Mesendoderm (in vitro differentiated cells): ENCODE results near the gene SH3RF1.

ENCODE experiments used
- DNase-seq: peaks from one replicate; pipeline ENCODE4 v3.0.0; 2013
- H2AK5ac ChIP-seq: 2 replicates; pipeline ENCODE4 v1.6.1; 2013; ENCODE audit warnings: low read length, inconsistent platforms
- H2BK120ac ChIP-seq: 2 replicates; pipeline ENCODE4 v1.6.1; 2013; ENCODE audit warnings: low read depth, mild to moderate bottlenecking, low read length, moderate library complexity, mixed read lengths
- H2BK15ac ChIP-seq: replicated peaks from 2 replicates; pipeline ENCODE4 v1.6.1; 2013; ENCODE audit warnings: low read depth, mild to moderate bottlenecking, moderate library complexity
- H2BK5ac ChIP-seq: 2 replicates; pipeline ENCODE4 v1.6.1; 2013; ENCODE audit warnings: low read length, inconsistent platforms
- H3K18ac ChIP-seq: 2 replicates; pipeline ENCODE4 v1.6.1; 2013; ENCODE audit warnings: mild to moderate bottlenecking, low read length, mixed read lengths
- H3K23ac ChIP-seq: one replicate; pipeline ENCODE4 v1.6.1; 2013; ENCODE audit warnings: low read length
- H3K27ac ChIP-seq: 2 replicates; pipeline ENCODE4 v1.5.1; 2013; ENCODE audit warnings: low read depth, mild to moderate bottlenecking, inconsistent platforms, low read length, moderate library complexity
- H3K27me3 ChIP-seq: 2 replicates; pipeline ENCODE4 v1.6.1; 2013; ENCODE audit warnings: low read length, control low read depth, mild to moderate bottlenecking, inconsistent platforms; ENCODE audit not compliant: insufficient read depth, poor library complexity
- H3K36me3 ChIP-seq: 2 replicates; pipeline ENCODE4 v1.6.1; 2013; ENCODE audit warnings: low read length, inconsistent platforms; ENCODE audit not compliant: control insufficient read depth, insufficient read depth
- H3K4ac ChIP-seq: one replicate; pipeline ENCODE4 v1.6.1; 2013; ENCODE audit warnings: low read depth, mild to moderate bottlenecking, low read length, moderate library complexity
- H3K4me1 ChIP-seq: 2 replicates; pipeline ENCODE4 v1.6.1; 2013; ENCODE audit warnings: low read depth, low read length, inconsistent platforms; ENCODE audit not compliant: control insufficient read depth
- H3K4me2 ChIP-seq: 2 replicates; pipeline ENCODE4 v1.6.1; 2013; ENCODE audit warnings: low read length
- H3K4me3 ChIP-seq: 2 replicates; pipeline ENCODE4 v1.5.1; 2013; ENCODE audit warnings: mild to moderate bottlenecking, low read length
- H3K56ac ChIP-seq: one replicate; pipeline ENCODE4 v1.6.1; 2013; ENCODE audit warnings: low read length
- H3K79me1 ChIP-seq: 2 replicates; pipeline ENCODE4 v1.6.1; 2013; ENCODE audit warnings: low read length, inconsistent platforms
- H3K79me2 ChIP-seq: 2 replicates; pipeline ENCODE4 v1.6.1; 2013; ENCODE audit warnings: mild to moderate bottlenecking, low read length; ENCODE audit not compliant: control insufficient read depth, insufficient read depth
- H3K9ac ChIP-seq: 2 replicates; pipeline ENCODE4 v1.6.1; 2013; ENCODE audit warnings: low read length, inconsistent platforms
- H4K5ac ChIP-seq: one replicate; pipeline ENCODE4 v1.6.1; 2013; ENCODE audit warnings: low read length
- H4K8ac ChIP-seq: one replicate; pipeline ENCODE4 v1.6.1; 2013; ENCODE audit warnings: low read depth, mild to moderate bottlenecking, control low read depth, low read length, moderate library complexity
- WGBS: extraction: QIAGEN DNeasy Blood & Tissue Kit; methylation state at CpG from one replicate; pipeline ENCODE4 v1.1.7; 2013; ENCODE audit warnings: low lambda C conversion rate, missing lambda C conversion rate; ENCODE audit not compliant: insufficient coverage; ENCODE audit errors: extremely low coverage; 5-methylcytosine and 5-hydroxymethylcytosine counted together

SH3RF1 gene

DNA sequence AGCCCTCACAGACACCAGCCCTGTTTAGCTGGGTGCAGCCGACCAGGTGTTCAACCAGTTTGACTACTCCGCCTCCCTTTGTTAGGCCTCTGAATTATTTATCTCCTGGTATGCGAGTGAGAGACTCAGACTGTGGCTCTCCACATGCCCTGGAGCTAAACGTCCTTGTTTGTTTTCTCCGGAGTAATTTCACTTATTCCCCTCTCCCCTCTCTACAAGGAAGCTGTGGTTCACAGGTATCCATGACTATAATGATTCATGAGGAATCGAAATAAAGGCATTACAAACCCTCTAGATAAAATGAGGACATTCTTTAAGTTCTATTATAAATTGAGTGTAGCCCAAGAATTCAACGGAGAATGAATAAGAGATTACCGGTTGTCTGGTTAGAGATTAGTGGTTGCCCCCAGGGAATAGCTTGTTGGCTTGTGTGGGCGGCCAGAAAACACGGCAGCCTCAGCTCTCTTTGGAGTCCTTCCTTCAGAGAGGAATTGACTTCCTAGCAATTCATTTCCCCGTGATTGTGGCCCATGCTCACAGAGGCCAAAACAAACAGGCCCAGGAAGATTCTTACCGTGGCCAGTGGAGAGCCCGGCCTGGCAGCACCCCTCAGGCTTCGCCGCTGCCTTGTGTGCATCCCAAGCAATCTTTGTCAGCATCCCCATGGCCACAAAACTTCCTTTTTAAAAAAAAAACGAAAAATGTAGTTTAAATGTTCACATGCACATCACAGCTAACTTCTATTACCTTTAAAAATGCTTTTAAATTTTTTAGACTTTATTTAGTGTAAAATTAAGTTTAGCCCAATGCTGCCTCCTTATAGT, 200.5 kb downstream of the SH3RF1 start:
- H2BK120ac ChIP-seq = peak overlapping the region; percentile 3
- no peak overlapping the region for H2AK5ac ChIP-seq
- no peak overlapping the region for H4K5ac ChIP-seq
- H4K8ac ChIP-seq = no peak overlapping the region
- H3K9ac ChIP-seq = no peak overlapping the region
- H2BK15ac ChIP-seq = no peak overlapping the region
- no peak overlapping the region for H3K4me3 ChIP-seq
- DNase-seq = peak; percentile 97
- H3K36me3 ChIP-seq = no peaks in the 10 kb centered on the region
- H3K56ac ChIP-seq = peak overlapping the region; percentile 67
- no peaks in the 10 kb centered on the region for H3K27me3 ChIP-seq
- H2BK5ac ChIP-seq = peak overlapping the region; percentile 15
- peaks cover 8% of the 10 kb centered on the region for H3K4me1 ChIP-seq
- H3K4me2 ChIP-seq = no peak overlapping the region
- H3K27ac ChIP-seq = peak overlapping the region; percentile 82
- H3K79me1 ChIP-seq = no peaks in the 10 kb centered on the region
- whole genome bisulfite sequencing = no CpG with 5 or more reads among the region's 16 CpGs
- H3K23ac ChIP-seq = no peak overlapping the region
- H3K18ac ChIP-seq = peak overlapping the region; percentile 64
- no peaks in the 10 kb centered on the region for H3K79me2 ChIP-seq
- H3K4ac ChIP-seq = no peak overlapping the region

DNA sequence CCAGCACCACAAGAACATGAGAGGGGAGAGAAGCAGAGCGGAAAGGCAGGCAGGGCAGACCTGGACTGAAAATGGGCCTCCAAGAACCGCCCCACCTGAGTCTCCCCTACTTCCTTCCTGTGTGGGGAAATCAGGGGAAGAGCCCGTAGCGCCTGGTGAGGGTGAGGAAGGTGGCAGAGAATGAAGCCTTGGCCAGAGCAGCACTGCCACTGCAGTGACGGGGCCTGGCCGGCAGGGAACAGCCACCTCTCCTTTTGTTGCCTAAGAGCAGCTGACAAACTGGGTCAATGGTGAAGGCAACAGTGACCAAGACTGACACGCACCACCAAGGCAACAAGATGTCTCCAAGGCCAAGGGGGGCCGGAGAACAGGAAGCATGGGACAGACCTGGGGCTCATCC, 202.3 kb downstream of the SH3RF1 start:
- peak overlapping the region; percentile 65 for H2BK5ac ChIP-seq
- H3K36me3 ChIP-seq = no peaks in the 10 kb centered on the region
- WGBS = no CpG with 5 or more reads among the region's 8 CpGs
- no peak overlapping the region for H2BK15ac ChIP-seq
- DNase-seq = no peak
- no peak overlapping the region for H4K8ac ChIP-seq
- H2AK5ac ChIP-seq = peak overlapping the region; percentile 59
- no peak overlapping the region for H3K23ac ChIP-seq
- peak overlapping the region; percentile 45 for H3K56ac ChIP-seq
- H3K9ac ChIP-seq = no peak overlapping the region
- no peak overlapping the region for H4K5ac ChIP-seq
- no peak overlapping the region for H2BK120ac ChIP-seq
- no peak overlapping the region for H3K27ac ChIP-seq
- H3K79me1 ChIP-seq = no peaks in the 10 kb centered on the region
- H3K4me3 ChIP-seq = no peak overlapping the region
- H3K4ac ChIP-seq = no peak overlapping the region
- H3K79me2 ChIP-seq = no peaks in the 10 kb centered on the region
- peaks cover 8% of the 10 kb centered on the region for H3K4me1 ChIP-seq
- H3K18ac ChIP-seq = no peak overlapping the region
- H3K27me3 ChIP-seq = no peaks in the 10 kb centered on the region
- H3K4me2 ChIP-seq = no peak overlapping the region

DNA sequence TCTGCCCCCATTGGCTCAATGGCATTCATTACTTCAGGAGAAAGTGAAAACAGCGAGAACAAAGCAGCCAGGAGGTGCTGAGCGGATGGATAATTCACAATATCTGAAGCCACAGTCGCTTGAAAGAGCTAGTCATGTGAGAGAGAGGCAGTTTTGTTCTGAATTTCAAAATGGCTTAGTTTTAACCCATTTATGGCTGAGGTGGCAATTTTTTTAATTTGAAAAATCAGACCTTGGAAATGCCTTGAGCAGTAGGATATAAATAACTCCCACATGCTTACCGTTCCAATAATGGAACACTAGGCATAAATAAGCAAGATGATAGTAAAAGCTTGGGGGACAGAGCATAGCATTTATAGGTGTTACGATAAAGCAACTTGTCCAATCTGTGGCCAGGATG, 203.8 kb downstream of the SH3RF1 start:
- Histone ChIP-seq H3K4ac (no peak overlapping the region), H3K18ac (no peak overlapping the region), H3K27me3 (no peaks in the 10 kb centered on the region), H3K4me2 (no peak overlapping the region), H3K79me2 (no peaks in the 10 kb centered on the region), H3K9ac (no peak overlapping the region), H3K79me1 (no peaks in the 10 kb centered on the region), H2BK15ac (no peak overlapping the region), H2BK120ac (no peak overlapping the region), H4K5ac (no peak overlapping the region), H3K56ac (no peak overlapping the region), H3K4me1 (peaks cover 11% of the 10 kb centered on the region), H2BK5ac (no peak overlapping the region), H3K27ac (no peak overlapping the region), H3K23ac (no peak overlapping the region), H3K36me3 (no peaks in the 10 kb centered on the region), H3K4me3 (no peak overlapping the region), H4K8ac (no peak overlapping the region), H2AK5ac (no peak overlapping the region)
- no peak for DNase-seq
- no CpG with 5 or more reads among the region's 5 CpGs for WGBS

DNA sequence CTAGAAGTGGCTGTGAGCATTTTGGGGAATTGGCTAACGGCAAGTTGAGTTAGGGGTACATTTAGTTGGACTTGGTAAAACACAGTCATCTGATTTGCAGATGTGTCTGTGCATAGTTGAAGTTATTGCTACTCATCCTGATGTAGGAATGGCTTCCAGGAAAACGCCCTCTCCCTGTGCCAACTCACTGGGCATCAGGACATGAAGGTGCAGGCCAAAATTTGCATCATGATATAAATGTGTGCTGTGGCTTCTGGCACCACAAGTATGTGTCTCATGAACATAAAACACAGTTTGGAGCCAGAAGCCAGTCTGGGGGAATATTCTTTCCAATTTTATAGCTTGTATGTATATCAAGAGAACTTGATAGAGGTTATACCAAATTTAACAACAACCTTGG, 206.5 kb downstream of the SH3RF1 start:
- H3K27me3 ChIP-seq = no peaks in the 10 kb centered on the region
- H3K4ac ChIP-seq = no peak overlapping the region
- no peaks in the 10 kb centered on the region for H3K36me3 ChIP-seq
- no peak for DNase-seq
- H2AK5ac ChIP-seq = no peak overlapping the region
- H3K4me3 ChIP-seq = no peak overlapping the region
- no peaks in the 10 kb centered on the region for H3K79me1 ChIP-seq
- no CpG with 5 or more reads among the region's 2 CpGs for WGBS
- H2BK120ac ChIP-seq = no peak overlapping the region
- no peak overlapping the region for H2BK5ac ChIP-seq
- no peak overlapping the region for H3K9ac ChIP-seq
- no peak overlapping the region for H3K56ac ChIP-seq
- no peak overlapping the region for H3K23ac ChIP-seq
- no peak overlapping the region for H3K4me2 ChIP-seq
- H4K8ac ChIP-seq = no peak overlapping the region
- peaks cover 3% of the 10 kb centered on the region for H3K4me1 ChIP-seq
- no peak overlapping the region for H3K18ac ChIP-seq
- H3K79me2 ChIP-seq = no peaks in the 10 kb centered on the region
- H4K5ac ChIP-seq = no peak overlapping the region
- H2BK15ac ChIP-seq = no peak overlapping the region
- H3K27ac ChIP-seq = no peak overlapping the region

DNA sequence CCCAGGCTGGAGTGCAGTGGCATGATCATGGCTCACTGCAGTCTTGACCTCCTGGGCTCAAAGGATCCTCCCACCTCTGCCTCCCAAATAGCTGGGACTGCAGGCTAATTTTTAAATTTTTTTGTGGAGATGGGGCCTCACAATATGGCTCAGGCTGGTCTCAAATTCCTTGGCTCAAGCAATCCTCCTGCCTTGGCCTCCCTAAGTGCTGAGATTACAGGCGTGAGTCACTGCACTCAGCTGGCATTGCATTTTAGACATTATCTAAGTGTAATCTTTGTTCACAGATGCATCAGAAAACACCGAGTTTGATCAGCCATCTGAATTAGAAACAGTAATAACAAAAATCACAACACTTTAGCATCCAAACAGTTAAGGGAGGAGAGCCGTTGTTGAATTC, 207.3 kb downstream of the SH3RF1 start:
- no peak overlapping the region for H3K18ac ChIP-seq
- H2BK15ac ChIP-seq = no peak overlapping the region
- no peak overlapping the region for H2BK120ac ChIP-seq
- no peak overlapping the region for H3K4ac ChIP-seq
- no peak overlapping the region for H4K5ac ChIP-seq
- no peak overlapping the region for H3K56ac ChIP-seq
- H3K36me3 ChIP-seq = no peaks in the 10 kb centered on the region
- no peak overlapping the region for H4K8ac ChIP-seq
- no peak overlapping the region for H2BK5ac ChIP-seq
- no peak overlapping the region for H3K23ac ChIP-seq
- no peak overlapping the region for H3K9ac ChIP-seq
- H3K4me1 ChIP-seq = peaks cover 3% of the 10 kb centered on the region
- no peak overlapping the region for H3K27ac ChIP-seq
- no peaks in the 10 kb centered on the region for H3K27me3 ChIP-seq
- H3K4me3 ChIP-seq = no peak overlapping the region
- no peak for DNase-seq
- no peaks in the 10 kb centered on the region for H3K79me1 ChIP-seq
- H3K4me2 ChIP-seq = no peak overlapping the region
- H3K79me2 ChIP-seq = no peaks in the 10 kb centered on the region
- no CpG with 5 or more reads among the region's 3 CpGs for WGBS
- H2AK5ac ChIP-seq = no peak overlapping the region

DNA sequence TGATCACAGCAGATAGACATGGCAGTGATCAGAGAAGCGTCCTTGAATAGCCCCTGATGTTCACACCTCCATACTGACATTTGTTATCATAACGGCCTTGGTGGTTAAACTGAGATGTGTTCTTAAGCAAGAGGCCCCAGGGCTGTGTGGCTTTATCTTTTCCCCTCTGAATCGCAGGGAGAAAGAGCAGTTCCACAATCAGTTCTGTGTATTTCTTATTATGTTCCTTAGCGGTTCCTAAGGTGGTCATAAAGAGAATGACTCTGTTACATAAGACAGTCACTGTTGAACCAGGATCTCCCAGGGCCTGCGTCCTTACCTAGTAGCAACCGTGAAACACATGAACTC, 207.9 kb downstream of the SH3RF1 start:
- WGBS = no CpG with 5 or more reads among the region's 6 CpGs
- no peaks in the 10 kb centered on the region for H3K36me3 ChIP-seq

More for the DNA sequence above, 207.9 kb downstream of the SH3RF1 start:
- Histone ChIP-seq H3K23ac (no peak overlapping the region), H4K5ac (no peak overlapping the region), H3K27ac (no peak overlapping the region), H3K79me1 (no peaks in the 10 kb centered on the region), H3K4me1 (peaks cover 3% of the 10 kb centered on the region), H3K79me2 (no peaks in the 10 kb centered on the region), H3K4ac (no peak overlapping the region), H3K18ac (no peak overlapping the region), H3K56ac (no peak overlapping the region), H2AK5ac (no peak overlapping the region), H2BK5ac (no peak overlapping the region), H3K27me3 (no peaks in the 10 kb centered on the region), H3K4me2 (no peak overlapping the region), H3K4me3 (no peak overlapping the region), H2BK120ac (no peak overlapping the region), H3K9ac (no peak overlapping the region), H2BK15ac (no peak overlapping the region), H4K8ac (no peak overlapping the region)
- peak; percentile 29 for DNase-seq
